HEK293 (cell line): ENCODE results near the gene TP53BP1.

Experiments
- CTCF ChIA-PET: fragments of 350-600 bp; formaldehyde crosslinking; extraction: SDS; loops from one replicate; lab custom pipeline; 2021; ENCODE audit warnings: antibody characterized with exemption; lab: Yijun Ruan, JAX
- POLR2A ChIA-PET: fragments of 300-600 bp; formaldehyde crosslinking; extraction: SDS; loops from one replicate; lab custom pipeline; 2020; ENCODE audit warnings: antibody characterized with exemption, inconsistent platforms; lab: Yijun Ruan, JAX
- H3K27ac ChIP-seq: fragments of 200-500 bp; sonication (Bioruptor generic); 2 replicates; pipeline ENCODE4 v1.5.1; 2014; ENCODE audit warnings: low read depth, low read length, control low read depth, inconsistent platforms; ENCODE audit errors: extremely low read depth
- H3K36me3 ChIP-seq, 2 experiments: fragments of 200-500 bp in 1 of 2; sonication (Bioruptor generic) in 1 of 2; 1 replicate in 1 of 2; 2 replicates in 1 of 2; pipeline ENCODE4 v1.5.1; 2014 to 2017; ENCODE audit warnings: inconsistent platforms in 2 of 2, low read length in 2 of 2; ENCODE audit not compliant: control insufficient read depth in 2 of 2, insufficient read depth in 1 of 2
- H3K4me1 ChIP-seq: fragments of 200-500 bp; sonication (Bioruptor generic); 2 replicates; pipeline ENCODE4 v1.5.1; 2014; ENCODE audit warnings: mild to moderate bottlenecking, low read length, inconsistent platforms; ENCODE audit not compliant: control insufficient read depth, insufficient read depth
- H3K4me3 ChIP-seq: 2 replicates; pipeline ENCODE4 v1.5.1; 2011; ENCODE audit warnings: low read depth, mild to moderate bottlenecking, control low read depth, low read length, moderate library complexity
- H3K9me3 ChIP-seq: fragments of 200-500 bp; sonication (Bioruptor generic); 2 replicates; pipeline ENCODE4 v1.5.1; 2014; ENCODE audit warnings: low read depth, low read length, inconsistent platforms; ENCODE audit not compliant: control insufficient read depth, insufficient read depth
- KLF16 ChIP-seq: fragments of 450-650 bp; formaldehyde crosslinking; IDR thresholded peaks from 2 replicates; pipeline ENCODE4 v1.5.1; 2017; ENCODE audit warnings: missing biosample characterization, missing genetic modification characterization
- KLF7 ChIP-seq: fragments of 450-650 bp; formaldehyde crosslinking; IDR thresholded peaks from 2 replicates; pipeline ENCODE4 v1.5.1; 2016; ENCODE audit warnings: missing biosample characterization, missing genetic modification characterization, borderline replicate concordance
- KLF9 ChIP-seq: fragments of 450-650 bp; formaldehyde crosslinking; IDR thresholded peaks from 2 replicates; pipeline ENCODE4 v1.5.1; 2016; ENCODE audit warnings: missing biosample characterization, missing genetic modification characterization, low read depth
- MYNN ChIP-seq: fragments of 450-650 bp; formaldehyde crosslinking; IDR thresholded peaks from 2 replicates; pipeline ENCODE4 v1.5.1; 2016; ENCODE audit warnings: missing biosample characterization, missing genetic modification characterization, borderline replicate concordance
- PATZ1 ChIP-seq: fragments of 450-650 bp; formaldehyde crosslinking; IDR thresholded peaks from 2 replicates; pipeline ENCODE4 v1.5.1; 2016; ENCODE audit warnings: missing biosample characterization, missing genetic modification characterization
- PRDM1 ChIP-seq: fragments of 450-650 bp; formaldehyde crosslinking; IDR thresholded peaks from 2 replicates; pipeline ENCODE4; 2016; ENCODE audit warnings: missing biosample characterization, missing genetic modification characterization
- SP7 ChIP-seq: fragments of 450-650 bp; formaldehyde crosslinking; IDR thresholded peaks from 2 replicates; pipeline ENCODE4 v1.5.1; 2016; ENCODE audit warnings: missing biosample characterization, missing genetic modification characterization
- YY1 ChIP-seq: fragments of 450-650 bp; formaldehyde crosslinking; IDR thresholded peaks from 2 replicates; pipeline ENCODE4 v1.5.1; 2018; ENCODE audit warnings: missing biosample characterization, missing genetic modification characterization
- YY2 ChIP-seq: fragments of 450-650 bp; formaldehyde crosslinking; IDR thresholded peaks from 2 replicates; pipeline ENCODE4 v1.5.1; 2016; ENCODE audit warnings: missing biosample characterization, missing genetic modification characterization
- ZBTB11 ChIP-seq: fragments of 450-650 bp; formaldehyde crosslinking; conservative IDR thresholded peaks from 2 replicates; pipeline ENCODE4 v1.5.1; 2016; ENCODE audit warnings: low read depth, missing biosample characterization, missing genetic modification characterization
- ZBTB7A ChIP-seq: fragments of 450-650 bp; formaldehyde crosslinking; IDR thresholded peaks from 2 replicates; pipeline ENCODE4 v1.5.1; 2016; ENCODE audit warnings: low read depth, missing biosample characterization, missing genetic modification characterization
- ZIC2 ChIP-seq: fragments of 450-650 bp; formaldehyde crosslinking; IDR thresholded peaks from 2 replicates; pipeline ENCODE4 v1.5.1; 2016; ENCODE audit warnings: missing biosample characterization, missing genetic modification characterization
- ZNF10 ChIP-seq: fragments of 450-650 bp; formaldehyde crosslinking; IDR thresholded peaks from 2 replicates; pipeline ENCODE4 v1.5.1; 2017; ENCODE audit warnings: missing biosample characterization, missing genetic modification characterization
- ZNF138 ChIP-seq: fragments of 450-650 bp; formaldehyde crosslinking; IDR thresholded peaks from 2 replicates; pipeline ENCODE4 v1.5.1; 2016; ENCODE audit warnings: missing biosample characterization, missing genetic modification characterization, borderline replicate concordance
- ZNF140 ChIP-seq: fragments of 450-650 bp; formaldehyde crosslinking; IDR thresholded peaks from 2 replicates; pipeline ENCODE4 v1.5.1; 2016; ENCODE audit warnings: missing biosample characterization, missing genetic modification characterization
- ZNF174 ChIP-seq: fragments of 450-650 bp; formaldehyde crosslinking; IDR thresholded peaks from 2 replicates; pipeline ENCODE4 v1.5.0; 2017; ENCODE audit warnings: missing biosample characterization, mild to moderate bottlenecking, missing genetic modification characterization
- ZNF335 ChIP-seq: fragments of 450-650 bp; formaldehyde crosslinking; conservative IDR thresholded peaks from 2 replicates; pipeline ENCODE4 v1.5.1; 2016; ENCODE audit warnings: missing biosample characterization, missing genetic modification characterization
- ZNF341 ChIP-seq: fragments of 450-650 bp; formaldehyde crosslinking; IDR thresholded peaks from 2 replicates; pipeline ENCODE4; 2016; ENCODE audit warnings: low read depth, missing biosample characterization, missing genetic modification characterization
- ZNF366 ChIP-seq: fragments of 450-650 bp; formaldehyde crosslinking; conservative IDR thresholded peaks from 2 replicates; pipeline ENCODE4 v1.5.1; 2016; ENCODE audit warnings: missing biosample characterization, missing genetic modification characterization
- ZNF433 ChIP-seq: fragments of 450-650 bp; formaldehyde crosslinking; IDR thresholded peaks from 2 replicates; pipeline ENCODE4 v1.5.1; 2016; ENCODE audit warnings: missing biosample characterization, missing genetic modification characterization, low read depth
- ZNF701 ChIP-seq: fragments of 450-650 bp; formaldehyde crosslinking; IDR thresholded peaks from 2 replicates; pipeline ENCODE4 v1.5.1; 2016; ENCODE audit warnings: missing biosample characterization, missing genetic modification characterization
- ZXDB ChIP-seq: fragments of 450-650 bp; formaldehyde crosslinking; IDR thresholded peaks from 2 replicates; pipeline ENCODE4 v1.5.1; 2016; ENCODE audit warnings: missing biosample characterization, missing genetic modification characterization
- TF ChIP-seq, protein P1 (sequence below): fragments of 450-650 bp; formaldehyde crosslinking; IDR thresholded peaks from 2 replicates; pipeline ENCODE4 v1.5.1; 2016; ENCODE audit warnings: missing biosample characterization, missing genetic modification characterization
- TF ChIP-seq, protein P2 (sequence below): fragments of 450-650 bp; formaldehyde crosslinking; IDR thresholded peaks from 2 replicates; pipeline ENCODE4 v1.5.1; 2017; ENCODE audit warnings: missing biosample characterization, missing genetic modification characterization
- TF ChIP-seq, protein P3 (sequence below): fragments of 450-650 bp; formaldehyde crosslinking; IDR thresholded peaks from 2 replicates; pipeline ENCODE4 v1.5.1; 2016; ENCODE audit warnings: missing biosample characterization, missing genetic modification characterization

TP53BP1 gene

DNA sequence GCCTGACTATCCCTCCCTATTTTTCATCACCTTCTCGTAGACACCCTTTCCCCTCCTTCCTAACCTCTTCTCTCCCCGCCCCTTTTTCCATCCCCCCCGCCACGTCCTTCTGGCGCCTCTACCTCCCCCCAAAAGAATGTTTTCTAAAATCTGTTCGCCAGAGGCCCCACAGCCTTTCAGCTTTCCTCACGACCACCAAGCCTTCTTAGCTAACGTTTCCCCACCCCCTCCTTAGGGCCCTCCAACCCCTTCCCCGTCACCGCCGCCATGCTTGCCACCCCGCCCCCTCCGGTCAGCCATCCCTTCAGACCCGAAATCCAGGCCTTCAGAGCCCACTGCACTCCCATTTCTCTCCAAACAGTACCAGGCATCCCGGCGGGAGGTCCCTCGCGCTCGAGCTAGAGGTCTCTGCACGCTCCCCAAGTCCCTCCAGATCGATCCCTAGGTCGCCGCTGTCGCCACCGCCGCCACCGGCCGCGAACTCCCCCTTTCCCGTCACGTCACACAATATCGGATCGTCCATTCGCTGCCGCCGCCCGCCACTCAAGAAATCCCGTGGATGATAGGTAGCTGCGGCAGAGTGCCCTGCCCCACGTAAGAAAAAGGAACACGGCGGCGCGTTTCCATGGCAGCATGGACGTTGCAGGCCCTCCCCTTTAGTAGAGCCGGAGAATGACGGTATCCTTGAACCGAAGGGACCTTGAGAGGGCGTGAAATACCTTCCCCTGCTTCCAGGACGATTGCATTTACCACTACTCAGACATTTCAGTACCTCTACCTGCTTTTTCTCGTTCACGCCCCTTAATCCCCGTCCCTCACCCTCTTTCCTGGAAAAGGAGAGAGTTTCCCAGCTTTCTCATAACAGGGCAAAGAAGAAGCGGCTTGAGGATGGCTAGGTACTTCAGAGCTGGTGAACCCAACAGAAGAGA, at the start of gene TP53BP1:
TP53BP1 (minus strand) TSS at position 484 of the 929 bp plus-strand sequence; CDS start at position 371, 113 bp downstream.
- ChIA-PET CTCF (interaction anchor here (0.6 to 1.2 kb wide), 2 partner anchors 18 to 56 kb away, joined by 4 to 6 read pairs; no protein-coding TSS in a partner anchor), POLR2A (interaction anchor here (0.6 to 1.9 kb wide), 3 partner anchors 17 to 792 kb away, joined by 3 to 17 read pairs (median 4); partner anchors contain the start of gene ELL3)
- no peaks in the 10 kb centered on the region for H3K9me3 ChIP-seq
- peak within 1 kb of the TSS; percentile 88 for H3K4me3 ChIP-seq
- H3K36me3 ChIP-seq, result peaks cover 13 to 33% of the 10 kb centered on the region in 2 experiments
- peaks cover 10% of the 10 kb centered on the region for H3K4me1 ChIP-seq
- H3K27ac ChIP-seq, result peak within 1 kb of the TSS; percentile 7; the same call in 1 of the 2 replicates
- TF ChIP-seq KLF7 (tag by site-specific recombination), result no peak
- TF ChIP-seq ZNF138 (tag by site-specific recombination), result no peak
- TF ChIP-seq, protein P1, sequence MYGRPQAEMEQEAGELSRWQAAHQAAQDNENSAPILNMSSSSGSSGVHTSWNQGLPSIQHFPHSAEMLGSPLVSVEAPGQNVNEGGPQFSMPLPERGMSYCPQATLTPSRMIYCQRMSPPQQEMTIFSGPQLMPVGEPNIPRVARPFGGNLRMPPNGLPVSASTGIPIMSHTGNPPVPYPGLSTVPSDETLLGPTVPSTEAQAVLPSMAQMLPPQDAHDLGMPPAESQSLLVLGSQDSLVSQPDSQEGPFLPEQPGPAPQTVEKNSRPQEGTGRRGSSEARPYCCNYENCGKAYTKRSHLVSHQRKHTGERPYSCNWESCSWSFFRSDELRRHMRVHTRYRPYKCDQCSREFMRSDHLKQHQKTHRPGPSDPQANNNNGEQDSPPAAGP, result peak; percentile 27; the same call in 1 of the 2 replicates
- peak; percentile 64 for TF ChIP-seq ZIC2 (tag by site-specific recombination)
- TF ChIP-seq, protein P2, sequence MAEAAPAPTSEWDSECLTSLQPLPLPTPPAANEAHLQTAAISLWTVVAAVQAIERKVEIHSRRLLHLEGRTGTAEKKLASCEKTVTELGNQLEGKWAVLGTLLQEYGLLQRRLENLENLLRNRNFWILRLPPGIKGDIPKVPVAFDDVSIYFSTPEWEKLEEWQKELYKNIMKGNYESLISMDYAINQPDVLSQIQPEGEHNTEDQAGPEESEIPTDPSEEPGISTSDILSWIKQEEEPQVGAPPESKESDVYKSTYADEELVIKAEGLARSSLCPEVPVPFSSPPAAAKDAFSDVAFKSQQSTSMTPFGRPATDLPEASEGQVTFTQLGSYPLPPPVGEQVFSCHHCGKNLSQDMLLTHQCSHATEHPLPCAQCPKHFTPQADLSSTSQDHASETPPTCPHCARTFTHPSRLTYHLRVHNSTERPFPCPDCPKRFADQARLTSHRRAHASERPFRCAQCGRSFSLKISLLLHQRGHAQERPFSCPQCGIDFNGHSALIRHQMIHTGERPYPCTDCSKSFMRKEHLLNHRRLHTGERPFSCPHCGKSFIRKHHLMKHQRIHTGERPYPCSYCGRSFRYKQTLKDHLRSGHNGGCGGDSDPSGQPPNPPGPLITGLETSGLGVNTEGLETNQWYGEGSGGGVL, result peak; percentile 41
- no peak for TF ChIP-seq ZNF174
- TF ChIP-seq ZNF140 (tag by site-specific recombination), result no peak
- 0 out of 2 replicates have a peak, but pooled peaks have one; percentile 62 for TF ChIP-seq ZBTB7A (tag by site-specific recombination)
- TF ChIP-seq SP7 (tag by site-specific recombination), result 0 out of 2 replicates have a peak, but pooled peaks have one; percentile 20
- TF ChIP-seq ZNF366 (tag by site-specific recombination), result peak; percentile 92
- TF ChIP-seq YY1 (tag by site-specific recombination), result peak; percentile 82
- TF ChIP-seq ZNF335, result peak; percentile 78
- TF ChIP-seq ZNF341 (tag by site-specific recombination), result peak; percentile 88
- TF ChIP-seq YY2 (tag by site-specific recombination), result peak; percentile 74; the same call in 1 of the 2 replicates
- peak; percentile 81 for TF ChIP-seq ZBTB11 (tag by site-specific recombination)
- TF ChIP-seq KLF16, result peak; percentile 83
- TF ChIP-seq MYNN, result peak; percentile 24; the same call in 1 of the 2 replicates
- peak; percentile 47; the same call in 1 of the 2 replicates for TF ChIP-seq PRDM1 (tag by site-specific recombination)
- peak; percentile 58 for TF ChIP-seq ZXDB (tag by site-specific recombination)
- TF ChIP-seq ZNF10 (tag by site-specific recombination), result peak; percentile 74; the same call in 1 of the 2 replicates
- peak; percentile 94 for TF ChIP-seq KLF9 (tag by site-specific recombination)
- TF ChIP-seq ZNF433 (tag by site-specific recombination), result no peak
- TF ChIP-seq, protein P3, sequence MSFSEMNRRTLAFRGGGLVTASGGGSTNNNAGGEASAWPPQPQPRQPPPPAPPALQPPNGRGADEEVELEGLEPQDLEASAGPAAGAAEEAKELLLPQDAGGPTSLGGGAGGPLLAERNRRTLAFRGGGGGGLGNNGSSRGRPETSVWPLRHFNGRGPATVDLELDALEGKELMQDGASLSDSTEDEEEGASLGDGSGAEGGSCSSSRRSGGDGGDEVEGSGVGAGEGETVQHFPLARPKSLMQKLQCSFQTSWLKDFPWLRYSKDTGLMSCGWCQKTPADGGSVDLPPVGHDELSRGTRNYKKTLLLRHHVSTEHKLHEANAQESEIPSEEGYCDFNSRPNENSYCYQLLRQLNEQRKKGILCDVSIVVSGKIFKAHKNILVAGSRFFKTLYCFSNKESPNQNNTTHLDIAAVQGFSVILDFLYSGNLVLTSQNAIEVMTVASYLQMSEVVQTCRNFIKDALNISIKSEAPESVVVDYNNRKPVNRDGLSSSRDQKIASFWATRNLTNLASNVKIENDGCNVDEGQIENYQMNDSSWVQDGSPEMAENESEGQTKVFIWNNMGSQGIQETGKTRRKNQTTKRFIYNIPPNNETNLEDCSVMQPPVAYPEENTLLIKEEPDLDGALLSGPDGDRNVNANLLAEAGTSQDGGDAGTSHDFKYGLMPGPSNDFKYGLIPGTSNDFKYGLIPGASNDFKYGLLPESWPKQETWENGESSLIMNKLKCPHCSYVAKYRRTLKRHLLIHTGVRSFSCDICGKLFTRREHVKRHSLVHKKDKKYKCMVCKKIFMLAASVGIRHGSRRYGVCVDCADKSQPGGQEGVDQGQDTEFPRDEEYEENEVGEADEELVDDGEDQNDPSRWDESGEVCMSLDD (tag by site-specific recombination), result 0 out of 2 replicates have a peak, but pooled peaks have one; percentile 30
- peak; percentile 89 for TF ChIP-seq PATZ1 (tag by site-specific recombination)
- TF ChIP-seq ZNF701 (tag by site-specific recombination), result no peak
